ENCODE results near the gene RHBDL3. TPM values are rescaled to one million over a fixed set of nuclear protein-coding genes. Genes with fewer than 3 reads are reported as not detected.

The RHBDL3 gene
- total and polyA plus RNA-seq, 4 donors: 0.14 to 0.51 (median 0.25) TPM

GRCh38 chr17:32323811-32324491 is 58.3 kb downstream of the RHBDL3 start:
- H3K9me3 ChIP-seq (ENCODE audit: control insufficient read depth in 4 of 4, insufficient read depth in 3 of 4, low read length in 3 of 4): no peaks in the 10 kb centered on the region
- ATAC-seq (ENCODE audit: insufficient read depth, low FRiP score) (no peak), DNase-seq (no peak)
- H3K4me1 ChIP-seq (ENCODE audit: control insufficient read depth in 5 of 5, insufficient read depth in 5 of 5, low read length in 5 of 5): peaks cover 0 to 1% (median 0%) of the 10 kb centered on the region in 5 donors
- H3K27me3 ChIP-seq (ENCODE audit: control insufficient read depth in 3 of 3, insufficient read depth in 3 of 3, low read length in 2 of 3): no peaks in the 10 kb centered on the region
- no peak overlapping the region for H3K9ac ChIP-seq (ENCODE audit: insufficient read depth in 1 of 2, low read length in 2 of 2)
- TF ChIP-seq CTCF (IDR thresholded peaks at IDR 0.05; ENCODE audit: control extremely low read depth, extremely low read depth): no peak
- no peaks in the 10 kb centered on the region for H3K36me3 ChIP-seq (ENCODE audit: control insufficient read depth in 4 of 4, insufficient read depth in 4 of 4, low read length in 4 of 4)
- whole genome bisulfite sequencing, 2 donors: 33 to 50% methylated on average over 11 of the region's 11 CpGs
- peak overlapping the region in 1 of 2 donors; percentile 35 for H3K27ac ChIP-seq (ENCODE audit: low read depth in 1 of 2, low read length in 1 of 2)
- H3K4me3 ChIP-seq: no peak overlapping the region

DNA sequence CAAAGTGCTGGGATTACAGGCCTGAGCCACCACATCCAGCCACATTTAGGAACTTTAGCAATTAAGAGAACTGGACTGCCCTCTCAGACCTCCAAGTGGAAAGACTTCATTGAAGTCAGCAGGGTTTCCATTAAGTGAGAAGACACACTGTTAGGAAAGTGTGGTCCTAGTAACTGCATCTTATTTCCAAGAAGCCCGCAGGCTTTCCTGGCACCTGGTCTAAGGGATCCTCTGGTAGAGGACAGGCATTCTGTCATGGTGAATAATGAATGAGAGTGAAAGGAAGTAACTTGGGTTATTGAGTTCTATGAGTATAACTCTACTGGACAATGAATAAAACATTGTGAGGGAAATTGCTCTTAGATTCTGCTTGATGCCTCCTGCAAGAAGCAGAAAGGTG is 62.3 kb downstream of the RHBDL3 start:
- Histone ChIP-seq H3K36me3 (ENCODE audit: control insufficient read depth in 4 of 4, insufficient read depth in 4 of 4, low read length in 4 of 4) (no peaks in the 10 kb centered on the region), H3K4me3 (no peak overlapping the region), H3K9ac (ENCODE audit: insufficient read depth in 1 of 2, low read length in 2 of 2) (no peak overlapping the region), H3K27me3 (ENCODE audit: control insufficient read depth in 3 of 3, insufficient read depth in 3 of 3, low read length in 2 of 3) (no peaks in the 10 kb centered on the region), H3K9me3 (ENCODE audit: control insufficient read depth in 4 of 4, insufficient read depth in 3 of 4, low read length in 3 of 4) (no peaks in the 10 kb centered on the region), H3K4me1 (ENCODE audit: control insufficient read depth in 5 of 5, insufficient read depth in 5 of 5, low read length in 5 of 5) (peaks cover 0 to 1% (median 0%) of the 10 kb centered on the region in 5 donors), H3K27ac (ENCODE audit: low read depth in 1 of 2, low read length in 1 of 2) (no peak overlapping the region)
- DNase-seq (no peak), ATAC-seq (ENCODE audit: insufficient read depth, low FRiP score) (no peak)
- WGBS, 2 donors: 96% methylated on average over 1 of the region's 1 CpG
- no peak for TF ChIP-seq CTCF (IDR thresholded peaks at IDR 0.05; ENCODE audit: control extremely low read depth, extremely low read depth)

- no peaks in the 10 kb centered on the region for H3K4me1 ChIP-seq (ENCODE audit: control insufficient read depth in 5 of 5, insufficient read depth in 5 of 5, low read length in 5 of 5)
- no peak overlapping the region for H3K9ac ChIP-seq (ENCODE audit: insufficient read depth in 1 of 2, low read length in 2 of 2)
- H3K27ac ChIP-seq (ENCODE audit: low read depth in 1 of 2, low read length in 1 of 2): no peak overlapping the region
- DNase-seq (no peak), ATAC-seq (ENCODE audit: insufficient read depth, low FRiP score) (no peak)
- H3K36me3 ChIP-seq (ENCODE audit: control insufficient read depth in 4 of 4, insufficient read depth in 4 of 4, low read length in 4 of 4): peaks cover 3 to 14% (median 4%) of the 10 kb centered on the region in 4 donors
- H3K4me3 ChIP-seq: no peak overlapping the region
- H3K9me3 ChIP-seq (ENCODE audit: control insufficient read depth in 4 of 4, insufficient read depth in 3 of 4, low read length in 3 of 4): no peaks in the 10 kb centered on the region
- no peak for TF ChIP-seq CTCF (IDR thresholded peaks at IDR 0.05; ENCODE audit: control extremely low read depth, extremely low read depth)
- H3K27me3 ChIP-seq (ENCODE audit: control insufficient read depth in 3 of 3, insufficient read depth in 3 of 3, low read length in 2 of 3): no peaks in the 10 kb centered on the region
- WGBS, 2 donors: 79 to 81% methylated on average over 3 of the region's 3 CpGs
Observed at GRCh38 chr17:32330147-32330546, 64.5 kb downstream of the RHBDL3 start.
